Measurements from ENCODE around the gene UBE2V1. TPM values are rescaled to one million over a fixed set of nuclear protein-coding genes. Genes with fewer than 3 reads are reported as not detected.

The UBE2V1 gene
- total RNA-seq, 2 experiments from 2014 or later, result 115 to 140 TPM

GRCh38 chr20:50120935-50121693 is 8.2 kb upstream of the UBE2V1 start:
- Histone ChIP-seq H3K4me1 (ENCODE audit: insufficient read depth, low read length) (peaks cover 9% of the 10 kb centered on the region), H3K9me3 (ENCODE audit: control insufficient read depth in 1 of 2, insufficient read depth in 1 of 2, low read length in 2 of 2) (no peaks in the 10 kb centered on the region), H3K27me3 (ENCODE audit: control insufficient read depth in 1 of 2, insufficient read depth in 2 of 2, low read length in 2 of 2) (no peaks in the 10 kb centered on the region), H3K4me3 (ENCODE audit: low read length) (no peak overlapping the region), H3K36me3 (ENCODE audit: insufficient read depth, low read length) (peaks cover 22% of the 10 kb centered on the region), H3K27ac (ENCODE audit: low read depth in 1 of 2, low read length in 2 of 2) (no peak overlapping the region)
- intact Hi-C loops (cut with DNase I, micrococcal nuclease), result loop anchor here (1.0 kb wide), 2 partner anchors 48 to 58 kb away; no protein-coding TSS in a partner anchor
- Mint-ChIP-seq H3K27ac (peak overlapping the region; percentile 17), H3K4me1 (ENCODE audit: low read depth) (peaks cover 12% of the 10 kb centered on the region), H3K27me3 (no peaks in the 10 kb centered on the region), H3K9me3 (no peaks in the 10 kb centered on the region), H3K4me3 (no peak overlapping the region), H3K36me3 (ENCODE audit: low read depth) (peaks cover 32% of the 10 kb centered on the region)
- peak; percentile 48 to 85 (median 62) for DNase-seq
- ChIA-PET CTCF (interaction anchor here (0.5 to 7.5 kb wide), 26 partner anchors 10 to 628 kb away, joined by 3 to 174 read pairs (median 4); partner anchors contain the start of genes PARD6B and PEDS1), POLR2A (interaction anchor here (0.5 to 2.7 kb wide), 9 partner anchors 10 to 66 kb away, joined by 3 to 30 read pairs (median 4); partner anchors contain the start of gene PEDS1)
- TF ChIP-seq CTCF (IDR thresholded peaks at IDR 0.05), result peak; percentile 74
- peak; percentile 83 for ATAC-seq (ENCODE audit: poor library complexity)

- Mint-ChIP-seq H3K9me3 (no peaks in the 10 kb centered on the region), H3K4me1 (ENCODE audit: low read depth) (peaks cover 39% of the 10 kb centered on the region), H3K36me3 (ENCODE audit: low read depth) (peaks cover 3% of the 10 kb centered on the region), H3K27me3 (no peaks in the 10 kb centered on the region), H3K27ac (no peak overlapping the region), H3K4me3 (no peak overlapping the region)
- Histone ChIP-seq H3K27ac (ENCODE audit: low read depth in 1 of 2, low read length in 2 of 2) (no peak overlapping the region), H3K36me3 (ENCODE audit: insufficient read depth, low read length) (no peaks in the 10 kb centered on the region), H3K27me3 (ENCODE audit: control insufficient read depth in 1 of 2, insufficient read depth in 2 of 2, low read length in 2 of 2) (no peaks in the 10 kb centered on the region), H3K4me3 (ENCODE audit: low read length) (no peak overlapping the region), H3K9me3 (ENCODE audit: control insufficient read depth in 1 of 2, insufficient read depth in 1 of 2, low read length in 2 of 2) (no peaks in the 10 kb centered on the region), H3K4me1 (ENCODE audit: insufficient read depth, low read length) (peaks cover 36% of the 10 kb centered on the region)
- ChIA-PET CTCF (interaction anchor here (1.0 to 5.1 kb wide), 3 partner anchors 51 to 139 kb away, joined by 4 to 62 read pairs (median 6); no protein-coding TSS in a partner anchor), POLR2A (interaction anchor here (0.6 kb wide), 1 partner anchor 351 kb away, joined by 3 read pairs; no protein-coding TSS in a partner anchor)
- ATAC-seq (ENCODE audit: poor library complexity), result no peak
- no peak for DNase-seq
- no peak for TF ChIP-seq CTCF (IDR thresholded peaks at IDR 0.05)
- intact Hi-C loops (cut with DNase I, micrococcal nuclease), result loop anchor here (5.0 to 10.0 kb wide), 4 partner anchors 303 to 817 kb away; partner anchors contain the start of genes ADNP (in 1 of the 2), PARD6B (in 1 of the 2) and SLC9A8 (in 1 of the 2)
Observed at GRCh38 chr20:50118203-50118602, 5.3 kb upstream of the UBE2V1 start.

GRCh38 chr20:50116368-50116999 is 3.5 kb upstream of the UBE2V1 start:
- no peak overlapping the region for H3K27ac ChIP-seq (ENCODE audit: low read depth in 1 of 2, low read length in 2 of 2)
- no peak for TF ChIP-seq CTCF (IDR thresholded peaks at IDR 0.05)
- peak overlapping the region; percentile 92 for H3K4me3 Mint-ChIP-seq
- no peaks in the 10 kb centered on the region for H3K9me3 ChIP-seq (ENCODE audit: control insufficient read depth in 1 of 2, insufficient read depth in 1 of 2, low read length in 2 of 2)
- ChIA-PET POLR2A (interaction anchor here (1.0 to 5.8 kb wide), 17 partner anchors 11 to 678 kb away, joined by 3 to 47 read pairs (median 5); partner anchors contain the start of genes BCAS4, CEBPB, PEDS1 and PTPN1), CTCF (interaction anchor here (0.9 to 1.8 kb wide), 6 partner anchors 36 to 137 kb away, joined by 3 to 16 read pairs (median 6); partner anchors contain the start of gene PEDS1)
- no peaks in the 10 kb centered on the region for H3K27me3 ChIP-seq (ENCODE audit: control insufficient read depth in 1 of 2, insufficient read depth in 2 of 2, low read length in 2 of 2)
- intact Hi-C loops (cut with DNase I, micrococcal nuclease), result loop anchor here (2.0 to 10.0 kb wide), 5 partner anchors 302 to 818 kb away; partner anchors contain the start of genes PARD6B (in 2 of the 2), ADNP (in 1 of the 2) and SLC9A8 (in 1 of the 2)
- peak overlapping the region; percentile 58 for H3K4me3 ChIP-seq (ENCODE audit: low read length)
- ATAC-seq (ENCODE audit: poor library complexity), result no peak
- H3K4me1 ChIP-seq (ENCODE audit: insufficient read depth, low read length), result peaks cover 49% of the 10 kb centered on the region
- peak overlapping the region; percentile 85 for H3K27ac Mint-ChIP-seq
- H3K9me3 Mint-ChIP-seq, result no peaks in the 10 kb centered on the region
- H3K36me3 ChIP-seq (ENCODE audit: insufficient read depth, low read length), result no peaks in the 10 kb centered on the region
- peaks cover 53% of the 10 kb centered on the region for H3K4me1 Mint-ChIP-seq (ENCODE audit: low read depth)
- DNase-seq, result no peak
- H3K36me3 Mint-ChIP-seq (ENCODE audit: low read depth), result peaks cover 6% of the 10 kb centered on the region
- no peaks in the 10 kb centered on the region for H3K27me3 Mint-ChIP-seq

All from CD4-positive, alpha-beta T cell (primary cell).